Erythroblast (primary cell): ENCODE results near the gene EYA2.
"Not testable (repeated sequence)": the region's sequence is repeated elsewhere in the genome, so short reads cannot be mapped to it uniquely, and the experiment has no call there.

Source experiments
- DNase-seq, 2 experiments: peaks; one replicate each; lab custom pipeline; 2025; lab: John Stamatoyannopoulos, UW
- GATA1 ChIP-seq: IDR thresholded peaks from 2 replicates; pipeline ENCODE4 v1.6.1; 2011; ENCODE audit warnings: low read depth, mild to moderate bottlenecking, control low read depth, low read length, moderate library complexity
- POLR2A ChIP-seq: IDR thresholded peaks from 2 replicates; pipeline ENCODE4 v1.6.1; 2011; ENCODE audit warnings: mild to moderate bottlenecking, low read length

Gene EYA2

DNA sequence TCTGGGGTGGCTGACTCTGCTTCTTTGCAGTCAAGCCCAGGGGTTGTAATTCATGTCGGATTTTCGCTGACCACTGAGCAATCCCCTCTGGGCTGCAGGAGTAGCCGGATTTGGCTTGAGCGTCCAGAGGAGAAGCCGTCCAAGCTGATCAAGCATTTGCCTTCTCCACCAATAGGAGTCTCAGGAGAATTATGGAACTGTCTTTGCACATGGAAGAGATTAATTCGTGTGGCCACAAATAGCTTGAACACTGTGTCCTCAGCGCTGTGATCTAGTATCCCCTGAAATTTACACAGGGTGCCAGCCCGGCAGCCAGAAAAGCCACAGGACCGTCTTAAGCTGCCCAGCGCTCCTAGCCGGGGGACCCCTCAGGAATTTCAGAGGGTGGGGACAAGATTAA lies 37.1 kb downstream of the EYA2 start:
- TF ChIP-seq GATA1 (no peak), POLR2A (no peak)
- no peak for DNase-seq

DNA sequence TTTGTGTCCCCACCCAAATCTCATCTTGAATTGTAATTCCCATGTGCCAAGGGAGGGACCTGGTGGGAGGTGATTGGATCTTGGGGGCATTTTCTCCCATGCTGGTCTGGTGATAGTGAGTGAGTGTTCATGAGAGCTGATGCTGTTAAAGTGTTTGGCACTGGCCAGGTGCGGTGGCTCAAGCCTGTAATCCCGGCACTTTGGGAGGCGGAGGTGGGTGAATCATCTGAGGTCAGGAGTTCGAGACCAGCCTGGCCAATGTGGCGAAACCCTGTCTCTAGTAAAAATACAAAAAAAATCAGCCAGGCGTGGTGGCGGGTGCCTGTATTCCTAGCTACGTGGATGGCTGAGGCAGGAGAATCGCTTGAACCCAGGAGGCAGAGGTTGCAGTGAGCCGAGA lies 37.8 kb downstream of the EYA2 start:
- DNase-seq = not testable (repeated sequence)

DNA sequence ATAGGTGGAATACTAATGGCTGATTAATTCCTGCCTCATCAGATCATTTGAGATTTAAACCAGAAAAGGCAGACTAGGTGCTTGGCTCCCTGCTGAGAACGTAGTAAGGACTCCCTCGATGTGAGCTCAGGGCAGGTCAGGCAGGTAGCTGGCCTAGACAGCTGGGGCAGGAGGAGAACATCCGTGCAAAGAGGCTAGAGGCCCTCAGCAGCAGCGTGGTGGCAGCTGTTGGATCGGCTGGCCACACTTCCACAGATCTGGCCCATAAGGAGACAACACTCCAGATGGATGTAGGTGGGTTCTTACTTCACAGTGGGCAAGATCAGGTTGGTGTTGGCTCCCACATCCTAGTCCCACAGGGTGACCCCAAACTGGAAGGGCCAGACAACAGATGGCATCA lies 38.5 kb downstream of the EYA2 start:
- TF ChIP-seq POLR2A (no peak), GATA1 (no peak)
- no peak for DNase-seq

- no peak for TF ChIP-seq GATA1
- TF ChIP-seq POLR2A = no peak
- DNase-seq = no peak
These were observed 40.2 kb downstream of the EYA2 start for GRCh38 chr20:46934746-46935287.

GRCh38 chr20:46935394-46936017 lies 40.9 kb downstream of the EYA2 start:
- TF ChIP-seq GATA1 (no peak), POLR2A (no peak)
- no peak for DNase-seq

GRCh38 chr20:46936415-46937156 lies 41.9 kb downstream of the EYA2 start:
- TF ChIP-seq POLR2A (no peak), GATA1 (no peak)
- no peak for DNase-seq

- no peak for TF ChIP-seq GATA1
- TF ChIP-seq POLR2A = no peak
These were observed 42.5 kb downstream of the EYA2 start for GRCh38 chr20:46937157-46937523.

DNA sequence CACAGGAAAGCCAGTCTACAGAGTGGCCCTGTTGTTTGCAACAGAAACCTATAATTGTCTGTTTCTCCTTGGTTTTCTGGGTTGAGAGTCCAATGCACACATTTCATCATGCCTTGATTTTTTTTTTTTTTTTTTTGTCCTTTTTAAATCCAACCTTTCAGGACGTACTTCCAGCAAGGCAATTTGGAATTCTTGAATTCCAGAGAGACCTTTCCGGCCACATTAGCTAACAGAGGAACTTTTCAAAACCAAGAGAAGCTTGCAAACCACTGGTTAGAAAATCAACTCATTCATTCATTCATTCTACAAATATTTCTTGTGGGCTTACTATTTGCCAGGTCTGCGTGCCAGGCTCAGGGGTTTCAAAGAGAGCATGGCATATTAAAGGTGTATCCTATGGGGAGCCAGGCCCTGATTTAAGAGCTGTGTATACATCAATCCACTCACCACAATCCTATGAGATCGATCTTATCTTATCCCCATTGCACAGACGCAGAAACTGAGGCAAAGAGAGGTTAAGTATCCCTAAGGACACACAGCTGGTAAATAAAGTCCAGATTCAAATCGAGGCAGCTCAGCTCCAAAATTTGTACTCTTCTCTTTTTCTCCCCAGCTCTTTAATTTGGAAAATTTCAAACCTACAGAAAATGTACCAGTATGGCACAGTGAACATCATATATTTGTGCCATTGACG lies 43.0 kb downstream of the EYA2 start:
- no peak for TF ChIP-seq GATA1
- TF ChIP-seq POLR2A = no peak
- no peak for DNase-seq

More at GRCh38 chr20:46937157-46937523, 42.5 kb downstream of the EYA2 start:
- no peak for DNase-seq

DNA sequence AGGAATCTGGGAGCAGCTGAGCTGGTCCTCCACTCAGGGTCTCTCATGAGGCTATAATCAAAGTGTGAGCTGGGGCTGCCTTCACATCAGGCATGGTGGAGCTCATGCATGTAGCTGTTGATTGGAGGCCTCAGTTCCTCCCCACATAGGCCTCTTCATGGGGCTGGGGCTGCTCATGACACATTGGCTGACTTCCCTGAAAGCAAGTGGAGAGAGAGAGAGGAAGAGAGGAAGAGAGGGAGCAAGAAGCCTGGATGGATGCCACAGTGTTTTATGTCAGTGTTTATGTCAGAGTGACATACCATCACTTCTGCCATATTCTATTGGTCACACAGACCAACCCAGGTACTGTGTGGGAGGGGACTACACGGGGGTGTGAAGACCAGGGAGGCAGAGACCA lies 43.8 kb downstream of the EYA2 start:
- TF ChIP-seq GATA1 = no peak
- no peak for DNase-seq

GRCh38 chr20:46939031-46939965 lies 44.7 kb downstream of the EYA2 start:
- TF ChIP-seq GATA1 (no peak), POLR2A (no peak)
- DNase-seq = peak; percentile 50

GRCh38 chr20:46940616-46941015 lies 46.0 kb downstream of the EYA2 start:
- TF ChIP-seq GATA1 (no peak), POLR2A (no peak)
- no peak for DNase-seq

DNA sequence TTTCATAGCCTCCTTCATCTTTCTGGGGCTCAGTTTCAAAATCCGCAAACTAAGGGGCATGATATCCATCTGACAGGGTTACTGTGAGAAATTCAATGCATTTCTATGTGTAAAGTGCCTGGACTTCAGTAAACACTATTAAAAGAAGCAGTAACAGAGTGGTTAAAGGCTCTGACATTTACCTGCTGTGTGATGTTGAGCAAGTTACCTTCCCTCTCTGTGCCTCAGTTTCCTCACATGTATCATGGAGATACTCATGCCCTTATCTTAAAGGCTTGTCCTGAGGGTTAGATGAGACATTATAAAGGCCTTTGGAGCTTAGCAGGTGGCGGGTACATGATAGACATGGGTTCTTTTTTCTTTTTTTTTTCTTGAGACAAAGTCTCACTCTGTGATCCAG lies 46.8 kb downstream of the EYA2 start:
- TF ChIP-seq GATA1 = no peak
- no peak for TF ChIP-seq POLR2A
- DNase-seq = no peak

DNA sequence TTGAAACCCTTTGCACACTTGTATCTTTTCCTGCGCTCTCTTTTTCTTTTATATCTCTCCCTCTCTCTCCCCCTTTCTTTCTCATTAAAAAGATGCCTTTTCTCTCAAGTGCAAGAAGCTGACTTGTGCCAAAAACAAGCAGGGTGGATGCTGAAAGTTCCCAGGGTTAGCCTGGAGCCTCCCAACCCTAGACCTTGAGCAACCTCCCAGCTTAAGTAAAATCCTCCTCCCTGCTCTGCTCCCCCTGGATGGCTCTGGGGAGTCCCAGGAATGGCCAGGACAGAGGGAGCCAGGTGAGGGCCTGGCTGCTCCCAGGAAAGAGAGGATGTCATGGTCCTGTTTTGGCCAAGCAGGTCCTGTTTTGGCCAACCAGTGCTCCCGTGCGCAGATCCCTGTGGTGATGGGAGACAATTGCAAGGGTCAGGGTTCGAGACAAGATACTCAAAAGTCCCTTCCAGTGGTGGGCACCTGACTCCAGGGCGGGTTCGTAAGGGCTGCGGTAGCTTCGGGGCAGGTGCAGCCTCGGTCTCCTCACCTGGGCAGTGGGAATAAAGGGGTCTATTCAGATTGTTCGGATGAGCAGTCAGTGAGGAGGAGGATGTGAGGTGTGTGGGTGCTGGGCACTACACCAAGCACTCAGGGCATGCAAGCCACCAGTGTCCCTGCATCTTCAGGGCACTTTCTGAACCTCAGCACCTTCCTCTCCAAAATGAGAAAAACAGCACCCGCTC lies 49.4 kb downstream of the EYA2 start:
- TF ChIP-seq POLR2A (no peak), GATA1 (no peak)
- DNase-seq = no peak
